Caki2 (cell line): ENCODE measurements around the gene PRR23A. TPM values are rescaled to one million over a fixed set of nuclear protein-coding genes. Genes with fewer than 3 reads are reported as not detected.
"Not testable (repeated sequence)": the region's sequence is repeated elsewhere in the genome, so short reads cannot be mapped to it uniquely, and the experiment has no call there.

ENCODE experiments used
- DNase-seq: peaks from one replicate; pipeline ENCODE4 v3.0.0-alpha.2; 2015; ENCODE audit warnings: low read depth
- in situ Hi-C: cut with HindIII; loops from 2 replicates; pipeline ENCODE4 v1.10.0; 2016; ENCODE audit warnings: low sequenced_read_pairs, low pct_unique_long_range_greater_than_20kb, mixed read lengths
- total RNA-seq: library from RNA; depleted of rRNA; stranded (reverse); fragments of >200 nt; shearing (Covaris generic); gene quantifications from 2 replicates; pipeline ENCODE4 v1.2.3, GENCODE V29; 2014; ENCODE audit warnings: low replicate concordance; rRNA removed

Gene PRR23A
- not detected in 2 replicates for total RNA-seq

DNA sequence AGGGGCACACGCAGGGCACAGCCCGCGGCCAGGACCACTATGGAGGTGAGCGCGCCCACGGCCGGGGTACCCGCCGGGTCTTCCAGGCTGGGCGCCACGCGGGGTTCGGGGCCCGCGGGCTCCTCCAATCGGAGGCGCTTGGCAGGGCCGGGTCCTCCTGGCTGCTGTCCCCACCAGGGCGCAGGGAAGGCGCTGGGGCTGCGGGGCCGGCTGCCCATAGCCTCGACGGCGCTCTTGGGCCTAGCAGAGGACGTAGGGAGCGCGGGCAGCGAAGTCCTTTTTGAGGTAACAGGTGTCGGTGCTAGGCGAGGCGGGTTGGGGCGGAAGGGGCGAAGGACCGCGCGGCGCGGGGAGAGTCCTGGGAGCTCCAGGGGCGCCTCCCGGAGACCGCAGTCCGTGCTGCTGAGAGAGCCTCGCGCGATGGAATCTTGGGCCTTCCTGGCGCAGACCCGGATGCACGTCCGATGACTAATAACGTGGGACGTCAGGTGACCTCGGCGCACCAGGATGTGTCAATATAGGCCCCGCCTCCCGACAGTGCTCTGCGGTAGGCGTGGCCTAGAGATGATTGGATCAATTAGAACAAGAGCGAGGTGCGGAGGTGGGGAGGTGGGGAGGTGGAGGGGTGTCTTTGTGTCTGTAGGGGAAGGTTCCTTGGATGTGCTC lies at the start of gene PRR23A:
TSS of gene PRR23A (minus strand) at position 218 of the 666 bp plus-strand sequence. CDS start at position 218, 0 bp downstream.
- in situ Hi-C loops, result no loop called here
- DNase-seq, result no peak

GRCh38 chr3:139052802-139053600 lies 46.9 kb upstream of the PRR23A start:
- in situ Hi-C loops, result no loop called here

GRCh38 chr3:139044366-139045210 lies 38.5 kb upstream of the PRR23A start, which contains the start of gene PRR23C:
PRR23C (minus strand) TSS chr3:139044892; CDS start chr3:139044620, 272 bp downstream.
- no peak for DNase-seq
- in situ Hi-C loops, result no loop called here

More at GRCh38 chr3:139052802-139053600, 46.9 kb upstream of the PRR23A start:
- DNase-seq, result no peak

DNA sequence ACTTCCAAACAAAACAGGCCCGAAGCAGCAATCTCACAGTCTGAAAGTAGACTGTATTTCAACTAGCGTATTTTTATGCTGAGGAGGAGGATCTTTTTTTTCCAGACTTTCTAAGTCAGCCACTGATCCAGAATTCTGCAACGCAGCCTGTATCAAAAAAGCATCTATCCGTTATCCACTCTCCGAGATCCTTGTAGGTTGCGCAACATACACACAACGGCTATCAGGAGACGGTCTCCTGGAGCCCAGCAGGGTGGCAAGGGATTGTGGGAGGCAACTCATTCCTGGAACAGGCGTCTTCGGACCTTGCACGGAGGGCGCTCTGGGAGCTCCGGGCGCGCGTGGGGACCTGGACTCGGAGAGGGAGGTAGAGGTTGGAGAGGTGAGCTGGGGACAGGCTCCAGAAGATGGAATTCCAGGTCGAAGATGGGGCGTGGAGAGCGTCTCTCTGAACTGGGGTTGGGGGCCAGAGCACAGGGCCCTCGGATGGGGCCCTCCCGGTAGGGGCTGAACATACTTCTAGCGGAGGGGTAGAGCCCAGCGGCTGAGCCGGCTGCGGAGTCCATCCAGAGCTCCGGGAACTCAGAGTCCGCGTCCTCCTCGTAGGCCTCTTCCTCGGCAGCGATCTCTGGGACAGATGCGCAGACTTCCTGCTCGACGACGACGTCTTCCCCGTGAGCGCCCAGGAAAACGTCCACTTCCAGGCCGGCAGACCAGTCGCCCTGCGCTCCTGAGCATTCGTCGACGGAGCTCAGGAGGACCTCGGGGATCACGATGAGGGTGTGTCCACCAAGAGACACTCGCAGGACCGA lies 37.7 kb upstream of the PRR23A start:
- no peak for DNase-seq
- in situ Hi-C loops, result no loop called here

DNA sequence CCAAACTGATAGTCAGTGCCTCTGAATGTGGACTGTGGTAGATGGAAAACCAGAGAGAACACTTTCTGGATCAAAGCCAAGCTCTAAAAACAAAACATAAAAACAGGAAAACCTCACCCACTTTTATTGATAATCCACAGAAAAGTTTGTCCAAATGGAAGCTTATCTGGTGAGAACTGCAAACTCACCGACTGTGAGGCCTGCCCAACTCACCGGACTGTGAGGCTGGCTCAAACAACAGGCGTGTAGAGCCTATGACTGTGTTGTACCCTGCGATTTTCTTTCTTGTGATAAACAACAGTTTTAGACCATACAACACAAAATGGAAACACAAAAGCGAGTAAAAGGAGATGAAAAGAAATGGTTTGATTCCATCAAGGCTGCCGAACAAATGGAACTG lies 31.4 kb upstream of the PRR23A start:
- no peak for DNase-seq
- in situ Hi-C loops, result no loop called here

GRCh38 chr3:139032326-139033002 lies 26.4 kb upstream of the PRR23A start:
- in situ Hi-C loops, result no loop called here
- no peak for DNase-seq

DNA sequence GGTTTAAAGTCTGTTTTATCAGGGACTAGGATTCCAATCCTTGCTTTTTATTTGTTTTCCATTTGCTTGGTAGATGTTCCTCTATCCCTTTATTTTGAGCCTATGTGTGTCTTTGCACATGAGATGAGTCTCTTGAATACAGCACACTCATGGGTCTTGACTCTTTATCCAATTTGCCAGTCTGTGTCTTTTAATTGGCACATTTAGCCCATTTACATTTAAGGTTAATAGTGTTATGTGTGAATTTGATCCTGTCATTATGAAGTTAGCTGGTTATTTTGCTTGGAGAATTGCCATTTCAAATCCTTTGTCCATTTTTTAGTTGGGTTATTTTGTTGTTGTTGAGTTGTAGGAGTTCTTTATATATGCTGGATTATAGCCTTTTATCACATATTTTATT lies 24.5 kb upstream of the PRR23A start:
- DNase-seq, in situ Hi-C loops: not testable (repeated sequence)

GRCh38 chr3:139024968-139025367 lies 18.9 kb upstream of the PRR23A start:
- in situ Hi-C loops, result no loop called here
- DNase-seq, result no peak

DNA sequence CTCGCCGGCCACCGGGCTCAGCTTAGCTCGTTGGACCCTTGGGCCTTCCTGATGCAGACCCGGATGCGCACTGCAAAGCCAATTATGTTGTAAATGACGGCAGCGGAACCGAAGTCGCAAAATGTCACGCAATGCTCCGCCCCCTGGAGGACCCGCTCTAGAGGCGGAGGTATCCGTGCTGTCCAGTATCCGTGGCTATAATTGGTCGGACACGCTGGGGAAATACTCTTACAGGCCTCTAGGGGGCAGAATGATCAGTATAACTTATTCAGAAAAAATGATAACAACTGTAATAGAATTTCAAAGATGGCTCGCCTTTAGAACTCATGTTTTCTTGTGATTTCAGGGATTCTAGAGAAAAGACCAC lies 14.8 kb upstream of the PRR23A start, which contains the start of gene PRR23B:
TSS of gene PRR23B (minus strand) at position 59 of the 367 bp plus-strand sequence. CDS start 265 bp downstream, outside the sequence.
- in situ Hi-C loops, result no loop called here
- DNase-seq, result no peak

GRCh38 chr3:139020036-139020867 lies 14.2 kb upstream of the PRR23A start:
- DNase-seq, result no peak
- in situ Hi-C loops, result no loop called here

- in situ Hi-C loops, result no loop called here
- no peak for DNase-seq
These were observed 10.5 kb upstream of the PRR23A start for GRCh38 chr3:139016430-139017048.

GRCh38 chr3:139005356-139005993 lies 593 bp downstream of the PRR23A start:
- in situ Hi-C loops, result no loop called here
- no peak for DNase-seq

- no peak for DNase-seq
- in situ Hi-C loops, result no loop called here
These were observed 10.4 kb downstream of the PRR23A start for GRCh38 chr3:138995706-138996105.

DNA sequence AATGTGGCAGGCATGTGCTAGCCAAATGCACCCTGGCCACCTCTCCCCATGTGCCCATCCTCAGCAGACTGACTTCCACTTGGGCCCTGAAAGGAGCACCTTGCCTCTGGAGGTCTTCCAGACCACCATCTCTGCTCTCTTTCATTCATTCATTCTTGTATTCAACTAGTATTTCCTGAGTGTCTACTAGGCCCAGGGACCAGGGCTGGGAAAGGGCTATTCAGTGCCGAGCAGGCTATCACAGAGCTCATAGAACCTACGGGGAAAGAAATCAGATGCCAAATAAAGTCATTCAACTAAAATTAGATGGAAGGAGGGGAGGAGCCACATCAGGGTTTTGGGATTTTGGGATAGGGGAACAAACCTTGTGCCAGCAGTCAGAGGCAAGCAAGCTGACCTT lies 18.9 kb downstream of the PRR23A start:
- DNase-seq, result no peak
- in situ Hi-C loops, result no loop called here

DNA sequence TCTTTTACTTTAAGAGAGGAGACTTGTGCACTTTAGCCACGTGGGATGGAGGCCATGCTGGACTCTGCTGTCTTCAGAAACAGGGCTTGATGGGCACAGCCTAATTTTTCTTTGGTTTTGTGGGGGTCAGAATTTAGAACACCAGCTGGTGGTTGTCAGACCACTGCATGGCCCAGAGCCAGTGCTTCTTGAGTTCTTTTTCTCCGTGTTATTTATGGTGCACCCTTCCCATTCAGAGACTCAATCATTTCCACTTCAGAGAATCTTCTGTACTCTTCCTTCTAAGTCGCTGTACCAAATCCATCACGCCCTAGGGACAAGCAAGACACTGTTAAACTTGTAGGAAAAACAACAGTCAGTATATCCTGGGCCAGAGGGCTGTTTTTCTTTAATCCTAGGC lies 20.1 kb downstream of the PRR23A start:
- no peak for DNase-seq
- in situ Hi-C loops, result no loop called here

- in situ Hi-C loops, result no loop called here
- DNase-seq, result no peak
These were observed 21.3 kb downstream of the PRR23A start for GRCh38 chr3:138984816-138985215.
